HepG2 (cell line): ENCODE measurements around the gene KLHL3. TPM values are rescaled to one million over a fixed set of nuclear protein-coding genes. Genes with fewer than 3 reads are reported as not detected.

Experiments used
- ATAC-seq: fragments of 200-7000 bp; cut with Tn5 transposase; 3 replicates; pipeline ENCODE4 v1.9.1; 2020; ENCODE audit warnings: mild to moderate bottlenecking, moderate library complexity
- BruUV-seq: library from RNA; stranded (reverse); fragments of 400-500 nt; replicated peaks from 2 replicates; lab custom pipeline; 2021; lab: Mats Ljungman, UMichigan
- CTCF ChIA-PET: fragments of 300-600 bp; formaldehyde crosslinking; extraction: SDS; loops from one replicate; lab custom pipeline; 2021; ENCODE audit warnings: low total read pairs, inconsistent platforms, low intra/inter-chr PET ratio; lab: Yijun Ruan, JAX
- POLR2A ChIA-PET: fragments of 350-600 bp; sonication (Branson Sonifier 250); formaldehyde crosslinking; loops from one replicate; lab custom pipeline; 2020; ENCODE audit warnings: antibody characterized with exemption, inconsistent platforms; lab: Yijun Ruan, JAX
- DNase-seq: peaks from one replicate; pipeline ENCODE4 v3.0.0-alpha.2; 2015; ENCODE audit warnings: low spot score
- FAIRE-seq: peaks from 3 replicates; lab custom pipeline; 2011; peaks lifted over from hg19 to GRCh38; lab: Jason Lieb, UNC
- H2AFZ ChIP-seq: one replicate; pipeline ENCODE4 v1.6.1; 2011; ENCODE audit warnings: low read length, inconsistent platforms
- H3K27ac ChIP-seq: fragments of 300-600 bp; 3 replicates; pipeline ENCODE4 v1.8.0; 2011; ENCODE audit warnings: mixed run types, mild to moderate bottlenecking, mixed read lengths, low read length, inconsistent platforms; ENCODE audit not compliant: insufficient read depth; ENCODE audit errors: extremely low read length
- H3K27me3 ChIP-seq, 2 experiments: fragments of 200-600 bp in 1 of 2; 2 replicates in 1 of 2; 3 replicates in 1 of 2; pipeline versions ENCODE4 v1.6.0 to v1.8.0; 2011; ENCODE audit warnings: low read length in 2 of 2, mild to moderate bottlenecking in 2 of 2, moderate library complexity in 2 of 2, inconsistent platforms in 1 of 2; ENCODE audit not compliant: insufficient read depth in 2 of 2, control insufficient read depth in 1 of 2
- H3K36me3 ChIP-seq, 2 experiments: fragments of 200-600 bp in 1 of 2; replicated peaks in 1 of 2; 2 replicates in 1 of 2; 3 replicates in 1 of 2; pipeline versions ENCODE4 v1.5.1 to v1.8.0; 2011; ENCODE audit warnings: low read length in 2 of 2, inconsistent platforms in 1 of 2; ENCODE audit not compliant: insufficient read depth in 2 of 2, control insufficient read depth in 1 of 2
- H3K4me1 ChIP-seq: 2 replicates; pipeline ENCODE4 v1.5.1; 2012; ENCODE audit warnings: low read length, inconsistent platforms; ENCODE audit not compliant: insufficient read depth
- H3K4me2 ChIP-seq: 2 replicates; pipeline ENCODE4 v1.6.0; 2011; ENCODE audit warnings: low read depth, low read length, inconsistent platforms
- H3K4me3 ChIP-seq, 3 experiments: fragments of 200-600 bp in 1 of 3; sonication (generic), shearing (Covaris generic) in 1 of 3; replicated peaks in 1 of 3; 2 replicates each; pipeline ENCODE4 v1.5.1; 2011 to 2016; ENCODE audit warnings: low read length in 3 of 3, inconsistent platforms in 2 of 3, low read depth in 2 of 3, mild to moderate bottlenecking in 2 of 3, control low read depth in 1 of 3, mixed read lengths in 1 of 3; ENCODE audit not compliant: insufficient read depth in 1 of 3
- H3K79me2 ChIP-seq: one replicate; pipeline ENCODE4 v1.6.1; 2011; ENCODE audit warnings: low read length, inconsistent platforms; ENCODE audit not compliant: insufficient read depth
- H3K9ac ChIP-seq: 2 replicates; pipeline ENCODE4 v1.6.0; 2011; ENCODE audit warnings: mild to moderate bottlenecking, low read depth, low read length, inconsistent platforms; ENCODE audit not compliant: insufficient read depth
- H3K9me3 ChIP-seq: 2 replicates; pipeline ENCODE4 v1.5.1; 2012; ENCODE audit warnings: mild to moderate bottlenecking, low read length
- H4K20me1 ChIP-seq: 2 replicates; pipeline ENCODE4 v1.6.0; 2011; ENCODE audit warnings: inconsistent platforms, mild to moderate bottlenecking, low read length, moderate library complexity; ENCODE audit not compliant: insufficient read depth
- AGO1 ChIP-seq: fragments of 200-400 bp; formaldehyde crosslinking; IDR thresholded peaks from 2 replicates; pipeline ENCODE4 v1.6.1; 2017; ENCODE audit warnings: mild to moderate bottlenecking, low read depth, low read length, moderate library complexity; ENCODE audit not compliant: poor library complexity, severe bottlenecking
- NFYC ChIP-seq: IDR thresholded peaks from 2 replicates; pipeline ENCODE4 v1.6.1; 2016; ENCODE audit warnings: missing genetic modification reagents, missing compliant biosample characterization
- SIN3B ChIP-seq: fragments of 150-350 bp; IDR thresholded peaks from 2 replicates; pipeline ENCODE4 v1.6.1; 2014; ENCODE audit warnings: low read length
- ZFP36 ChIP-seq: fragments of 150-350 bp; IDR thresholded peaks from 2 replicates; pipeline ENCODE4 v1.6.1; 2018; ENCODE audit warnings: borderline replicate concordance, low read length, low read depth; ENCODE audit not compliant: partially characterized antibody
- ZNF12 ChIP-seq: sonication (generic); formaldehyde crosslinking; IDR thresholded peaks from 2 replicates; pipeline ENCODE4 v1.5.0; 2020; ENCODE audit warnings: missing genetic modification reagents
- ZNF136 ChIP-seq: sonication (generic); formaldehyde crosslinking; IDR thresholded peaks from 2 replicates; pipeline ENCODE4 v1.8.1; 2022; ENCODE audit warnings: low read depth, mild to moderate bottlenecking, moderate library complexity, missing genetic modification reagents
- ZNF496 ChIP-seq: sonication (generic); formaldehyde crosslinking; IDR thresholded peaks from 2 replicates; pipeline ENCODE4 v1.8.1; 2023; ENCODE audit warnings: mild to moderate bottlenecking, moderate library complexity, missing genetic modification reagents; ENCODE audit not compliant: insufficient replicate concordance
- ZNF850 ChIP-seq: sonication (generic); formaldehyde crosslinking; conservative IDR thresholded peaks from 2 replicates; pipeline ENCODE4 v1.9.0; 2021; ENCODE audit warnings: mild to moderate bottlenecking, missing genetic modification reagents
- WGBS: methylation state at CpG from one replicate; pipeline ENCODE4 v1.1.6; 2017; ENCODE audit warnings: low lambda C conversion rate; 5-methylcytosine and 5-hydroxymethylcytosine counted together
- in situ Hi-C: cut with HindIII; loops from 2 replicates; pipeline ENCODE4 v1.10.0; 2017; ENCODE audit warnings: low pct_unique_long_range_greater_than_20kb; ENCODE audit not compliant: extremely low pct_ligation_motif_present
- intact Hi-C: fragments of 100-400 bp; cut with micrococcal nuclease; formaldehyde crosslinking; loops from one replicate; pipeline ENCODE4 v1.10.0; 2022; ENCODE audit not compliant: unreplicated experiment
- polyA plus RNA-seq, 8 experiments: library from polyadenylated mRNA; depleted of rRNA in 3 of 8; stranded (reverse) in 7 of 8; unstranded in 1 of 8; fragments of >200 nt; fragmentation: Illumina TruSeq in 4 of 8; extraction: Trizol in 4 of 8; gene quantifications; 2 replicates each; pipeline versions ENCODE4 v1.2.1 to v1.2.3, GENCODE V29; 2011 to 2016; ENCODE audit warnings: low read depth in 4 of 8, missing spikeins in 1 of 8, mixed read lengths in 1 of 8; ENCODE audit not compliant: insufficient read depth in 1 of 8
- total RNA-seq, 5 experiments: library from RNA; depleted of rRNA; stranded (reverse); fragments of >200 nt; fragmentation: Illumina TruSeq; extraction: Trizol; gene quantifications; 2 replicates each; pipeline ENCODE4 v1.2.3, GENCODE V29; 2016; ENCODE audit warnings: low read depth in 1 of 5
- TF ChIP-seq, protein P1 (sequence below): sonication (generic); formaldehyde crosslinking; IDR thresholded peaks from 2 replicates; pipeline ENCODE4 v1.9.0; 2021; ENCODE audit warnings: missing genetic modification reagents, borderline replicate concordance
- TF ChIP-seq, protein P2 (sequence below): sonication (generic); formaldehyde crosslinking; IDR thresholded peaks from 2 replicates; pipeline ENCODE4 v1.4.0; 2020; ENCODE audit warnings: mild to moderate bottlenecking, missing genetic modification reagents, borderline replicate concordance
- TF ChIP-seq, protein P3 (sequence below): sonication (generic); formaldehyde crosslinking; IDR thresholded peaks from 2 replicates; pipeline ENCODE4 v1.5.1; 2020; ENCODE audit warnings: missing genetic modification reagents, mild to moderate bottlenecking, borderline replicate concordance

The KLHL3 gene
- total and polyA plus RNA-seq, 2 of the 13 experiments (the other 11 are each of a cell fraction or from before 2014, with no cell fraction given), result 0.02 to 0.08 TPM

DNA sequence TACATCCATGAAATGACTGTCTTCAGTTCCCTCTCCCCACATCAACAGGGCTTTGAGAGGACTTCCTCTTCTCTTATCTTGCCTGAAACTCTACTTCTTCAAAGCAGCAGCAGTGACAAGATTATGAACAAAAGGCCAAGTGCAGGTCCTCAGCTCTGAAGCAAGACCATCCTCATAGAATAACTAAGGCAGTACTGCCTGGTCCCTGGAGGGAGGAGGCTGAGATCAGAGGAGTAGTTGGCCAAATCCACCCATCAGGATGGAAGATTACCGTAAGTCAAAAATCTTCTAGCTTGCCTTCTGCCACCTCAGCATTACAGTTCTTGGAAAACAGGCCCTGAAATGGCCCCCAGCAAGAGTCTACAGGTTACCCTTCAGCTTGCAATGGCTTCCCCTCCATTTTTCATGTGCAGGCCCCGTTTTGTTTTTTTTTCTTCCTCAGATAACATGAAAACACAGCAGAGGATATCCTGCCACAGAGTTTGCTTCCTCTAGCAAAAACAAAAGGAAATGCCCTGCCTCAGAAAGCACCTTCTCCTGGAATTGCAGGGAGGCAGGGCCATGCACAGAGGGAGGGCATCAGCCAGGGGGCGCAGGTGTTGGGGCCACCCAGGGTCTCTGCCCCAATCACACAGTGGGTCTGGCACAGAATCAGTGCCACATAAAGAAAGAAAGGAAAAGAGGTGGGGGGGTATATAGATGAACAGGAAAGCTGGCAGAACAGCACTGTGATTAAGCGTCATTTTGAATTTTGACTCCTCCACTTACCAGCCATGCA, 40.0 kb downstream of the KLHL3 start:
- no peak overlapping the region for H3K4me3 ChIP-seq
- no peak overlapping the region for H3K9ac ChIP-seq
- H3K27me3 ChIP-seq, result peaks cover 0 to 8% of the 10 kb centered on the region in 2 experiments; a peak in 1 of 5 replicates
- FAIRE-seq (no peak), DNase-seq (no peak), ATAC-seq (no peak)
- CTCF ChIA-PET, result no interaction called here
- H3K9me3 ChIP-seq, result no peaks in the 10 kb centered on the region
- POLR2A ChIA-PET, result no interaction called here
- no peak overlapping the region for H3K27ac ChIP-seq
- in situ Hi-C loops (no loop called here), intact Hi-C loops (no loop called here)
- H3K36me3 ChIP-seq, result no peaks in the 10 kb centered on the region
- H4K20me1 ChIP-seq, result no peaks in the 10 kb centered on the region
- H3K79me2 ChIP-seq, result no peaks in the 10 kb centered on the region
- BruUV-seq, result no TSS peak
- 0 out of 2 replicates have a peak, but pooled peaks cover 7% of the 10 kb centered on the region for H3K4me1 ChIP-seq
- no peak overlapping the region for H2AFZ ChIP-seq
- no peak overlapping the region for H3K4me2 ChIP-seq
- WGBS, result 64% methylated on average over 4 of the region's 4 CpGs
- TF ChIP-seq, protein P1, sequence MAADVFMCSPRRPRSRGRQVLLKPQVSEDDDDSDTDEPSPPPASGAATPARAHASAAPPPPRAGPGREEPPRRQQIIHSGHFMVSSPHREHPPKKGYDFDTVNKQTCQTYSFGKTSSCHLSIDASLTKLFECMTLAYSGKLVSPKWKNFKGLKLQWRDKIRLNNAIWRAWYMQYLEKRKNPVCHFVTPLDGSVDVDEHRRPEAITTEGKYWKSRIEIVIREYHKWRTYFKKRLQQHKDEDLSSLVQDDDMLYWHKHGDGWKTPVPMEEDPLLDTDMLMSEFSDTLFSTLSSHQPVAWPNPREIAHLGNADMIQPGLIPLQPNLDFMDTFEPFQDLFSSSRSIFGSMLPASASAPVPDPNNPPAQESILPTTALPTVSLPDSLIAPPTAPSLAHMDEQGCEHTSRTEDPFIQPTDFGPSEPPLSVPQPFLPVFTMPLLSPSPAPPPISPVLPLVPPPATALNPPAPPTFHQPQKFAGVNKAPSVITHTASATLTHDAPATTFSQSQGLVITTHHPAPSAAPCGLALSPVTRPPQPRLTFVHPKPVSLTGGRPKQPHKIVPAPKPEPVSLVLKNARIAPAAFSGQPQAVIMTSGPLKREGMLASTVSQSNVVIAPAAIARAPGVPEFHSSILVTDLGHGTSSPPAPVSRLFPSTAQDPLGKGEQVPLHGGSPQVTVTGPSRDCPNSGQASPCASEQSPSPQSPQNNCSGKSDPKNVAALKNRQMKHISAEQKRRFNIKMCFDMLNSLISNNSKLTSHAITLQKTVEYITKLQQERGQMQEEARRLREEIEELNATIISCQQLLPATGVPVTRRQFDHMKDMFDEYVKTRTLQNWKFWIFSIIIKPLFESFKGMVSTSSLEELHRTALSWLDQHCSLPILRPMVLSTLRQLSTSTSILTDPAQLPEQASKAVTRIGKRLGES (CRISPR knock-in tag), result no peak
- no peak for TF ChIP-seq SIN3B
- TF ChIP-seq, protein P2, sequence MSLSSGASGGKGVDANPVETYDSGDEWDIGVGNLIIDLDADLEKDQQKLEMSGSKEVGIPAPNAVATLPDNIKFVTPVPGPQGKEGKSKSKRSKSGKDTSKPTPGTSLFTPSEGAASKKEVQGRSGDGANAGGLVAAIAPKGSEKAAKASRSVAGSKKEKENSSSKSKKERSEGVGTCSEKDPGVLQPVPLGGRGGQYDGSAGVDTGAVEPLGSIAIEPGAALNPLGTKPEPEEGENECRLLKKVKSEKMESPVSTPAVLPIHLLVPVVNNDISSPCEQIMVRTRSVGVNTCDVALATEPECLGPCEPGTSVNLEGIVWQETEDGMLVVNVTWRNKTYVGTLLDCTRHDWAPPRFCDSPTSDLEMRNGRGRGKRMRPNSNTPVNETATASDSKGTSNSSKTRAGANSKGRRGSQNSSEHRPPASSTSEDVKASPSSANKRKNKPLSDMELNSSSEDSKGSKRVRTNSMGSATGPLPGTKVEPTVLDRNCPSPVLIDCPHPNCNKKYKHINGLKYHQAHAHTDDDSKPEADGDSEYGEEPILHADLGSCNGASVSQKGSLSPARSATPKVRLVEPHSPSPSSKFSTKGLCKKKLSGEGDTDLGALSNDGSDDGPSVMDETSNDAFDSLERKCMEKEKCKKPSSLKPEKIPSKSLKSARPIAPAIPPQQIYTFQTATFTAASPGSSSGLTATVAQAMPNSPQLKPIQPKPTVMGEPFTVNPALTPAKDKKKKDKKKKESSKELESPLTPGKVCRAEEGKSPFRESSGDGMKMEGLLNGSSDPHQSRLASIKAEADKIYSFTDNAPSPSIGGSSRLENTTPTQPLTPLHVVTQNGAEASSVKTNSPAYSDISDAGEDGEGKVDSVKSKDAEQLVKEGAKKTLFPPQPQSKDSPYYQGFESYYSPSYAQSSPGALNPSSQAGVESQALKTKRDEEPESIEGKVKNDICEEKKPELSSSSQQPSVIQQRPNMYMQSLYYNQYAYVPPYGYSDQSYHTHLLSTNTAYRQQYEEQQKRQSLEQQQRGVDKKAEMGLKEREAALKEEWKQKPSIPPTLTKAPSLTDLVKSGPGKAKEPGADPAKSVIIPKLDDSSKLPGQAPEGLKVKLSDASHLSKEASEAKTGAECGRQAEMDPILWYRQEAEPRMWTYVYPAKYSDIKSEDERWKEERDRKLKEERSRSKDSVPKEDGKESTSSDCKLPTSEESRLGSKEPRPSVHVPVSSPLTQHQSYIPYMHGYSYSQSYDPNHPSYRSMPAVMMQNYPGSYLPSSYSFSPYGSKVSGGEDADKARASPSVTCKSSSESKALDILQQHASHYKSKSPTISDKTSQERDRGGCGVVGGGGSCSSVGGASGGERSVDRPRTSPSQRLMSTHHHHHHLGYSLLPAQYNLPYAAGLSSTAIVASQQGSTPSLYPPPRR (CRISPR knock-in tag), result no peak
- TF ChIP-seq AGO1, result no peak
- TF ChIP-seq NFYC (CRISPR knock-in tag), result no peak
- no peak for TF ChIP-seq ZNF850 (CRISPR knock-in tag)
- TF ChIP-seq ZNF496 (CRISPR knock-in tag), result no peak
- TF ChIP-seq ZNF12 (CRISPR knock-in tag), result no peak
- no peak for TF ChIP-seq ZNF136
- no peak for TF ChIP-seq ZFP36
- TF ChIP-seq, protein P3, sequence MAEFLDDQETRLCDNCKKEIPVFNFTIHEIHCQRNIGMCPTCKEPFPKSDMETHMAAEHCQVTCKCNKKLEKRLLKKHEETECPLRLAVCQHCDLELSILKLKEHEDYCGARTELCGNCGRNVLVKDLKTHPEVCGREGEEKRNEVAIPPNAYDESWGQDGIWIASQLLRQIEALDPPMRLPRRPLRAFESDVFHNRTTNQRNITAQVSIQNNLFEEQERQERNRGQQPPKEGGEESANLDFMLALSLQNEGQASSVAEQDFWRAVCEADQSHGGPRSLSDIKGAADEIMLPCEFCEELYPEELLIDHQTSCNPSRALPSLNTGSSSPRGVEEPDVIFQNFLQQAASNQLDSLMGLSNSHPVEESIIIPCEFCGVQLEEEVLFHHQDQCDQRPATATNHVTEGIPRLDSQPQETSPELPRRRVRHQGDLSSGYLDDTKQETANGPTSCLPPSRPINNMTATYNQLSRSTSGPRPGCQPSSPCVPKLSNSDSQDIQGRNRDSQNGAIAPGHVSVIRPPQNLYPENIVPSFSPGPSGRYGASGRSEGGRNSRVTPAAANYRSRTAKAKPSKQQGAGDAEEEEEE, result no peak
